ENCODE data around the gene MIA2.
A peak's percentile ranks its signal among the peaks of the same experiment; 100 is the strongest.
"Not testable (repeated sequence)": the region's sequence is repeated elsewhere in the genome, so short reads cannot be mapped to it uniquely, and the experiment has no call there.

The MIA2 gene, protein sequence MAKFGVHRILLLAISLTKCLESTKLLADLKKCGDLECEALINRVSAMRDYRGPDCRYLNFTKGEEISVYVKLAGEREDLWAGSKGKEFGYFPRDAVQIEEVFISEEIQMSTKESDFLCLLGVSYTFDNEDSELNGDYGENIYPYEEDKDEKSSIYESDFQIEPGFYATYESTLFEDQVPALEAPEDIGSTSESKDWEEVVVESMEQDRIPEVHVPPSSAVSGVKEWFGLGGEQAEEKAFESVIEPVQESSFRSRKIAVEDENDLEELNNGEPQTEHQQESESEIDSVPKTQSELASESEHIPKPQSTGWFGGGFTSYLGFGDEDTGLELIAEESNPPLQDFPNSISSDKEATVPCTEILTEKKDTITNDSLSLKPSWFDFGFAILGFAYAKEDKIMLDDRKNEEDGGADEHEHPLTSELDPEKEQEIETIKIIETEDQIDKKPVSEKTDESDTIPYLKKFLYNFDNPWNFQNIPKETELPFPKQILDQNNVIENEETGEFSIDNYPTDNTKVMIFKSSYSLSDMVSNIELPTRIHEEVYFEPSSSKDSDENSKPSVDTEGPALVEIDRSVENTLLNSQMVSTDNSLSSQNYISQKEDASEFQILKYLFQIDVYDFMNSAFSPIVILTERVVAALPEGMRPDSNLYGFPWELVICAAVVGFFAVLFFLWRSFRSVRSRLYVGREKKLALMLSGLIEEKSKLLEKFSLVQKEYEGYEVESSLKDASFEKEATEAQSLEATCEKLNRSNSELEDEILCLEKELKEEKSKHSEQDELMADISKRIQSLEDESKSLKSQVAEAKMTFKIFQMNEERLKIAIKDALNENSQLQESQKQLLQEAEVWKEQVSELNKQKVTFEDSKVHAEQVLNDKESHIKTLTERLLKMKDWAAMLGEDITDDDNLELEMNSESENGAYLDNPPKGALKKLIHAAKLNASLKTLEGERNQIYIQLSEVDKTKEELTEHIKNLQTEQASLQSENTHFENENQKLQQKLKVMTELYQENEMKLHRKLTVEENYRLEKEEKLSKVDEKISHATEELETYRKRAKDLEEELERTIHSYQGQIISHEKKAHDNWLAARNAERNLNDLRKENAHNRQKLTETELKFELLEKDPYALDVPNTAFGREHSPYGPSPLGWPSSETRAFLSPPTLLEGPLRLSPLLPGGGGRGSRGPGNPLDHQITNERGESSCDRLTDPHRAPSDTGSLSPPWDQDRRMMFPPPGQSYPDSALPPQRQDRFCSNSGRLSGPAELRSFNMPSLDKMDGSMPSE (N-terminal part only)

DNA sequence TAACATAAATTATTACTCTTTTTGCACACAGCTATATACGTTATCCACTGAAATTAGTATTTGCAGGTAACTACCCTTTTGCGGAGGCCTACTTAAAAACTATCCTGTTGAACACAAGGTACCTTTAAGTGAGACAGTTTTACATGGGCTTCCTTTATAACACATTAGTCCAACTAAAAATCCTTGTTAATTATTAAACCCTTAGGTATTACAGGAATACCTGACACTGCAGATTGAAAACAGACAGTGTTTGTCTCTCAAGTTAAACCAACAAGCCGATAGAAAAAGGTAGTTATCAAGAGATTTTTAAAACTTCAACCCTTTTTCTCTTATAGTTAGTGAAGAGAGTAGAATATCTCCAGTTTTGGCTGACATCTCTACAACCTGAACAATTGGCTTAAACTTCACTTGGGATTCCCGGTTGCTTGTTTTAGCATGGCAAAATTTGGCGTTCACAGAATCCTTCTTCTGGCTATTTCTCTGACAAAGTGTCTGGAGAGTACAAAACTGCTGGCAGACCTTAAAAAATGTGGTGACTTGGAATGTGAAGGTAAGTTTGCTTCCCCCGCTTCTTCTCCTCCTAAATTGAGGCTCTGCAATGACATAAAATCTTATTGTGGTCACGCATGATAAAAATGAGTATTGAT lies at the start of gene MIA2:
TSS of gene MIA2 (plus strand) at position 236 of the 647 bp plus-strand sequence. CDS start at position 436, 200 bp downstream.
- no peak for DNase-seq (ENCODE audit: low read depth)

DNA sequence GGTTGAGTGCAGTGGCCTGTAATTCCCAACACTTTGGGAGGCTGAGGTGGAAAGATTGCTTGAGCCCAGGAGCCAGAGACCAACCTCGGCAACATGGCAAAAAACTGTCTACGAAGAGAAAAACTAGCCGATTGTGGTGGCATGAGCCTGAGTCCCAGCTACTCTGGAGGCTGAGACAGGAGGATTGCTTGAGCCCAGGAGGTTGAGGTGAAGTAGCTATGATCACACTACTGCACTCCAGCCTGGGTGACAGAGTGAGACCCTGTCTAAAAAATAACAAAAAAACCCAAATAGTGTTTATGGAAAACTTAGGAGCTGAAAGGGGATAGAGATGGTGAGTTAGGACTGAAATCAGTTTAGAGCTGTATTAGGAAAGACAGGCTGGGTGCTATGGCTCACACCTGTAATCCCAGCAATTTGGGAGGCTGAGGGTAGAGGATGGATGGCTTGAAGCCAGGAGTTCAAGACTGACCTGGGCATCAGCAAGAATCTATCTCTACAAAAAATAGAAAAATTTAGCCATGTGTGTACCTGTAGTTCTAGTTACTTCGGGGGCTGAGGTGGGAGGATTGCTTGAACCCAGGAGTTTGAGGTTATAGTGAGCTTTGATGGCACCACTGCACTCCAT lies 49.0 kb upstream of the MIA2 start:
- no peak for DNase-seq (ENCODE audit: low read depth)

DNA sequence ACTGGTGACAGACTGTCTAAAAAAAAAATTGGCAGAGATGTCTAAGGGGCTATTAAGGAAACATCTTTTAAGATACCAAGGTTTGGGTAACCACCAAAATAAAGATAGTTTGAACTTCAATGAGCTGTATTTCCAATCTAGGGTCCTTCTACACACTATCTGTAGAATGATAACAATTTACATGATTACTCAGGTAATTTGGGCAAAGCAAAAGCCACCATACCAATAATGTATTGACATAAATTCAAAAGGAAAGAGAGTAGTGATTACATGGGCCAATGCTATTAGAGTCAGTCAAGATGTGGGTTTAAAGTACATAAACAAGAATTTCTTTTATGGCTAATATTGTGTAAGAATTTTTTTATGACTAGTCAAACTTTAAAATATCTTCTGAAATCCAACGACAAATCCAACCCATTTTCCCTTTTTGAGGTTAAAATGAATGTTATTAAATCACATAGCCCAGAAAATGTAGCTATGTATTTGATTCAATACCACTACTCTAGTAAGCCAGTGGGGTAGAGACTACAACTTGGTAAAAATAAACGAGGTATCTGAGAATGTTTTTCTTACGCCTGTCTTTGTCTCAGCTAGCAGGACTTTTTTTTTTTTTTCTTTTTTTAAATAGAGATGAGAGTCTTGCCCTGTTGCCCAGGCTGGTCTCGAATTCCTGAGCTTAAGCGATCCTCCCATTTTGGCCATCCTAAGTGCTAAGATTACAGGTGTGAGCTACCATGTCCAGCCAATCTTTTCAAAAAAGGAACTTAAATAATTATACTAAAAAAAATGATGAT lies 48.3 kb upstream of the MIA2 start:
- no peak for DNase-seq (ENCODE audit: low read depth)

DNA sequence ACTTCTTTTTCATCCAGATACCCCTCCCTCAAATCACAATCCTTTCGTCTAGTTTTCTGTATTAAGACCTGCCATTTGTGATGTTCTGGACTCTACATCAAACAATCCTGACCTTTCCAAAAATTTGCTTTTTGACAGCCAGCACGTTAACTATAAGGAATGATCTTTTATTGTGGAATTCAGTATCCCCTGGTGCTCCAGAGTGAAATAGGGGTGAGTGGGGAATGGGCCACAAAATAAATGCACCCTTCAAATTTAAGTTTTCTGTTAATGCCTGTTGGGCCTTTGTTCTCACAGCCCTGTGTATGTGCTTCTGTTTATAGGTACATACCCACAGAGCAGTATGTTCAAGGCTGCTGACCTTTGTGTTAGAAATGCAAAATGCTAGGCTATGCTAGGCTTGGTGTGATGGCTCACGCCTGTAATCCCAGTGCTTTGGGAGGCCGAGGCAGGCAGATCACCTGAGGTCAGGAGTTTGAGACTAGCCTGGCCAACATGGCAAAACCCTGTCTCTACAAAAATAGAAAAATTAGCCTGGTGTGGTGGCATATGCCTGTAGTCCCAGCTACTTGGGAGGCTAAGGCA lies 46.7 kb upstream of the MIA2 start:
- no peak for DNase-seq (ENCODE audit: low read depth)

DNA sequence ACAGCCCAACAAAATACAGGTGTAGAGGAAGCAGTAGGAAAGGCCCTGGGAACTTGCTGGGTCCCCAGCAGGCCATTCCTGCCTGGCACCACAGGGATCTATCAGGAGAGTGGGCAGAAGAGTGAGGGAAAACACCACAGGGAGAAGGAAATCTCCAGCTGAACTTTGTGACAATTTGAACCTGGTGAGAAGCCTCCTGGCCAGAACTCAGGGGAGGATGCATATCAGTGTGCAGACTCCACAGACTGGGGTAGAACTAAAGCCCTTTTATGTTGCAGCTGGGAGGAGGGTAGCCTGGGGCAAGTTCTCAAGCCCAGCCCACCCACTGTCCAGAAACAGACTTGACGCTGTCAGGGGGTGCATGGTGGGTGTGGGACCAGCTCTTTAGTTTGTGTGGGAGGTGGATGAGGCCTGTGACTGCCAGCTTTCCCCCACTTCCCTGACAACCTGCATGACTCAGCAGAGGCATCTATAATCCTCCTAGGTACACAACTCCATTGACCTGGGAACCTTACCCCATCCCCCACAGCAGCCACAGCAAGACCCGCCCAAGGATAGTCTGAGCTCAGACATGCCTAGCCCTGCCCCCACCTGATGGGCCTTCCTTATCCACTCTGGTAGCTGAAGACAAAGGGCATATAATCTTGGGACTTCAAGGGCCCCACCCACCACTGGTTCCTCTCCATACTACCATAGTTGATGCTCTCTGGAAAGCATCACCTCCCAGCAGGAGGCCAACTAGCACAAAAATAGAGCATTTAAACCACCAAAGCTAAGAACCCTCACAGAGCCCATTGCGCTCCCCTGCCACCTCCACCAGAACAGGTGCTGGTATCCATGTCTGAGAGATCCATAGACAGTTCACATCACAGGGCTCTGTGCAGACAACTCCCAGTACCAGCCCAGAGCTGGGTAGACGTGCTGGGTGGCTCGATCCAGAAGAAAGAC lies 29.8 kb upstream of the MIA2 start:
- no peak for DNase-seq (ENCODE audit: low read depth)

DNA sequence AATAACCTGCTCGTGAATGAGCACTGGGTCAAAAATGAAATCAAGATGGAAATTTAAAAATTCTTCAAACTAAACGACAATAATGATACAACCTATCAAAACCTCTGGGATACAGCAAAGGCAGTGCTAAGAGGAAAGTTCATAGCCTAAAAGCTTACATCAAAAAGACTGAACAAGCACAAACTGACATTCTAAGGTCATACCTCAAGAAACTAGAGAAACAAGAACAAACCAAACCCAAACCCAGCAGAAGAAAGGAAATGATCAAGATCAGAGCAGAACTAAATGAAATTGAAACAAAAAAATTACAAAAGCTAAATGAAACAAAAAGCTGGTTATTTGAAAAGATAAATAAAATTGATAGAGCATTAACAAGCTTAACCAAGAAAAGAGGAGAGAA lies 26.3 kb upstream of the MIA2 start:
- not testable (repeated sequence) for DNase-seq (ENCODE audit: low read depth)

DNA sequence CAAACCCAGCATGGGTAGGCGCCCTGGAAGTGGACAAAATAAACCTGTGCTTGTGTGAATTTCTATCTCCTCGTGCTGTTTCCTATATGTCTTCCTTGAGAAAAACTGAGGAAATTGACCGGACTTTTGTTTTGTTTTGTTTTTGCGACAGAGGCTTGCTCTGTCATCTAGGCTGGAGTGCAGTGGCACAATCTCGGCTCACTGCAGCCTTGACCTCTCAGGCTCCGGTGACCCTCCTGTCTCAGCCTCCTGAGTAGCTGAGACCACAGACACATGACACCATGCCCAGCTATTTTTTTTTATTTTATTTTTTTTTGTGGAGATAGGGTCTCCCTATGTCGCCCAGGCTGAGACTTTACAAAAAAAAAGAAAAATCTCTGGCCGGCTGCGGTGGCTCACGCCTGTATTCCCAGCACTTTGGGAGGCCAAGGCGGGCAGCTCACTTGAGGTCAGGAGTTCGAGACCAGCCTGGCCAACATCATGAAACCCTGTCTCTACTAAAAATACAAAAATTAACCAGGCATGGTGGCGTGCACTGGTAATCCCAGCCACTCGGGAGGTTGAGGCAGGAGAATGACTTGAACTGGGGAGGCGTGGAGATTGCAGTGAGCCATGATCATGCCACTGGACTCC lies 22.5 kb upstream of the MIA2 start:
- DNase-seq (ENCODE audit: low read depth) = no peak

DNA sequence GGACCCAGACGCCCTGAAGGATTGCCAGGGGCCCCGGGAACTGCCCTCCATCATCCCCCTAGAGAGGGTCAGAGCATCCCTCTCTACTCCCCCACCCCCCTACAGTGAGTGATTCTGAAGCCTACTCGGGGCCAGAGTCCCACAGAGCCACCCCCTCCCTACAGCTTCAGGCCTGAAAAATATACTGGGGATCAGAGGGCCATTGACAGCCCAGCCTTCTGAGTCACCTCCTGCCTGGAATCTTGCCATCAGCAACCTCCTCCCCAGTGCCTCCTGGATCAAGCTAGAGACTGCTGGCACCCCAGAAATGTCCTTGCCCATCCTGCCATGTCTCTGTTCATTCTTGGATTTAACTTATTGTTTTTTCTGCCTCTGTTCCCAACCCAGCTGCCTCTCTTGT lies 21.7 kb upstream of the MIA2 start:
- DNase-seq (ENCODE audit: low read depth) = no peak

DNA sequence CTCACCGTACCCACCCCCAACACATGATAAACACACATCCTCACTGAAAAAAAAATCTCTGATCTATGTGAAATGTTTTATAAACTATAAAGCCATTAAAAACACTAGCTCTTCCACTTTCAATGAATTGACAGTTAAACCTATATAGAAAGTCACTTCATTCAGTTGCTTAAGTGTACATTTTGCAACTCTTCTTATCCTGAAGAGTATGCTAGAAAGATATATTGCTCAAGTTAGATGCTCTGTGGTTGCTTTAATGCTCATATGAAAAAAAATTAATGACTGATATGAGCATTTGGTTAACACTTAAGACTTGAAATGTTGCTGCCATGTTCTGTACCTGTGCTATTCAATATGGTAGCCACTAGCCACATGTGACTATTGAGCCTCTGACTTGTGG lies 21.0 kb upstream of the MIA2 start:
- DNase-seq (ENCODE audit: low read depth) = no peak

DNA sequence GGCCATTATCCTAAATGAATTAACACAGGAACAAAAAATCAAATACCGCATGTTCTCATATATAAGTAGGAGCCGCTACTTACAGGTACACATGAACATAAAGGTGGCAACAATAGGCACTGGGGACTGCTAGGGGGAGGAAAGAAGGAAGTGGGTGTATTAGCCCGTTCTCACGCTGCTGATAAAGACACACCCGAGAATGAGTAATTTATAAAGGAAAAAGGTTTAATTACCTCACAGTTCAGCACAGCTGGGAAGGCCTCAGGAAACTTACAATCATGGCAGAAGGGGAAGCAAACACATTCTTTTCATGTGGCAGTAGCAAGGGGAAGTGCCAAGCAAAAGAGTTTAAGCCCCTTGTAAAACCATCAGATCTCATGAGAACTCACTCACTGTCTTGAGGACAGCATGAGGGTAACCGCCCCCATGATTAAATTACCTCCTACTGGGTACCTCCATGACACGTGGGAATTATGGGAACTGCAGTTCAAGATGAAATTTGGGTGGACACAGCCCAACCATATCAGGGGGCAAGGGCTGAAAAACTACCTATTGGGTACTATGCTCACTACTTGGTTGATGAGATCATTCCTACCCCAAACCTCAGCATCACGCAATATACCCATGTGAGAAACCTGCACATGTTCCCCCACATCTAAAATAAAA lies 16.4 kb upstream of the MIA2 start:
- DNase-seq (ENCODE audit: low read depth) = no peak

DNA sequence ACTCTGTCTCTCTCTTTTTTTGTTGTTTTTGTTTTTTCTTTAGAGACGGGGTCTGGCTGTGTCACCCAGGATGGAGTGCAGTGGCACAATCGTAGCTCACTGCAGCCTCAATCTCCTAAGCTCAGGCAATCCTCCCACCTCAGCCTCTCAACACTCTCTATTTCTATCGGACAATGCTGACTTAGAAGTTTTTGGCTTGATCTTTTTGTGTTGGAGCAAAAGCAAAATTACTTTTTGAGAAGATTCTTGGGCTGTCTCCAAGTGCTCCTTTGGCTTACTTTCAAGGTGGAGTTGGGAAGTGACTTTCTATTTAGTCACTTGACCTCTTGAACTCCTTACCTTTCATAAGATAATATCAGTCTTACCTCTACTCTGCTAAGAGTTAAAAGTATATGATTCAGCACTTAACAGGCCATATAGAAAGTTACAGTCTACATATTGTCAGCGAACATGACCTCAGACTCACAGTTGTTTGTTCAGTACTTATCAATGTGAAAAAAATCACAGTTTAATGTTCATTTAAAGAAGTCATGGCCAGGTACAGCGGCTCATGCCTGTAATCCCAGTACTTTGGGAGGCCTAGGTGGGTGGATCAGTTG lies 15.4 kb upstream of the MIA2 start:
- no peak for DNase-seq (ENCODE audit: low read depth)

DNA sequence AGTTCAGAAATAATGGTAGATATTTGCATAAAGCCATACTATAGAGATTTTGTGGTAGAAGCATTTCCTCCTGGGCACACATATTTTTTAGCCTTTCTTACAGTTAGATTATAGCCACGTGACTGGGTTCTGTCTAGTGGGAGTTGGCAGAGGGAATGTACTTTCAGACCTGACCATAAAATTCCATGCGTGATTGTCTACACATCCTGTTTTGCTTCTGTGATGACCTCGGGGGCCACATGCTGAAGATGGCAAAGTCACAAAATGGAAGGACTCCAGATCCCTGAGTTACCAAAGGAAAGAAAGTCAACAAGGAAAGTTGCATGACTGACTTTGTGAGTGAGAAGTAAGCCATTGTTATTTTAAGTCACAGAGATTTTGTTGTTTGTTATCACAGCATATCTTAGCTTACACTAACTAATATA lies 14.6 kb upstream of the MIA2 start:
- no peak for DNase-seq (ENCODE audit: low read depth)

DNA sequence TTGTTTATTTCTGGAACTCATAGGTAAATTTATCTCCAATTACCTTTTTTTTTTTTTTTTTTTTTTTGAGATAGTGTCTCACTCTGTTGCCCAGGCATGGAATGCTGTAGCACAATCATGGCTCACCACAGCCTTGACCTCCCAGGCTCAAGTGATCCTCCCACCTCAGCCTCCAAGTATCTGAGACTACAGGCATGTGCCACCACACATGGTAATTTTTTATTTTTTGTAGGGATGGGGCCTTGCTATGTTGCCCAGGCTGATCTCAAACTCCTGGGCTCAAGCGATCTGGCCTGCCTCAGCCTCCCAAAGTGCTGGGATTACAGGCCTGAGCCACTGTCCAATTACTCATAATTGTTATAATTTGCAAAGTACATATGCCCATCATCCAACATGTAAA lies 13.2 kb upstream of the MIA2 start:
- not testable (repeated sequence) for DNase-seq (ENCODE audit: low read depth)

DNA sequence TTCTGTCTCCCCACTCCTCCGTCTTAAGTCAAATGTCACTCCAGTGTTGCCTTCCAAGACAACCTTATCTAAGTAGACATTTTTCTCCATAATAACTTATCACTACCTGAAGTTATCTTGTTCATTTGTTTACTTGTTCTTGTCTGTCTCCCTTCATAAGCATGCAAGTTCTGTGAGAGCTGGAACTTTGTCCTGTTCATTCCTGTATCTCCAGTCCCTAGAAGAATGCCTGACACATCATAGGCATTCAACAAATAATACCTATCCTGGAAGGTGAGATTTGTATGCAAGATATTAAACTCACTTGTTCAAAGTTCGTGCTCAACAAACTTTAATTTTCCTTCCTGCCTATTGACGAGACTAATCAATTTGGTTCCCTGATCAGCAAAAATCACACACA lies 5.7 kb upstream of the MIA2 start:
- DNase-seq (ENCODE audit: low read depth) = no peak

DNA sequence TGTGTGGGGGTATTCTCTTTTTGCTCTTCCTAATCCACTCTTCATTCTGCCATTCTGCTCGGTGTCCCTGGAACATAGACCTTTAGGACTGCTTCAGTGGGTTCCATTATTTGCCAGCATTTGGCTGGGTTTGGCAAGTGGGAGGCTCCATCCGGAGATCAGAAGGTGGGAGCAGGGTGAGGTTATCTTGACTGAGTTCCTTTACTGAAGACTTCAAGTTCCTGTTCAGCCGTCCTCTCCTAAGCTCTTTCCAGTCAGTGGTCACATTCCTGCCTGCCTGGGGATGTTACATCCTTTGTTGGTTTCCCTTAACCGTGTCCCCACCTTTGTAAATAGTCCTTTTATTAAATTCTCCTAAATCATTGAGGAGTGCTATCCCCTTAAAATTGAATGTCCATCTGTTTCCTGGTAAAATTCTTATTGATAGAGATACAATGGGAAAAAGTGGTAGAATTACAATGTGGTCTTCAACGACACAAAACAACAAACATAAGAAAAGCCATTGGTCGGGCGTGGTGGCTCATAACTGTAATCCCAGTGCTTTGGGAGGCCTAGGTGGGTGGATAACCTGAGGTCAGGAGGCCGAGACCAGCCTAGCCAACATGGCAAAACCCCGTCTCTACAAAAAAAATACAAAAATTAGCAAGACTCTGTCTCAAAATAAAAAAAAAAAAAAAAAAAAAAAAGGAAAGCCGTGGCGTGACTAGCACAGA lies 5.0 kb upstream of the MIA2 start:
- no peak for DNase-seq (ENCODE audit: low read depth)

DNA sequence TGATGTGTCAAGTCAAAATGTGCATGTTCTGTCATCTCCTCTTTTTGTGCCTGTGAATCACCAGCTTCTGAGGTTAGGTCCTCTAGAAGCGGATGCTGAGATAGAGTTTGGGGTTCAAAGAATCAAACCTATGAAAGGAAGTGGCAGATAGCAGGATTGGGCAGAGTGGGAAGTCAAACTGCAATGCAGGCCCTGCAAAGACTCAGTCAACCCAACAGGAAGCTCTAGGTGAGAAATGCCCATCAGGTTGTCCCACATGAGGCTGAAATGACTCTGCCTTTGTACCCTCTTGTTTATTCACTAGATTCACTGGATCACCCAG lies 4.5 kb upstream of the MIA2 start:
- DNase-seq (ENCODE audit: low read depth) = peak; percentile 21

DNA sequence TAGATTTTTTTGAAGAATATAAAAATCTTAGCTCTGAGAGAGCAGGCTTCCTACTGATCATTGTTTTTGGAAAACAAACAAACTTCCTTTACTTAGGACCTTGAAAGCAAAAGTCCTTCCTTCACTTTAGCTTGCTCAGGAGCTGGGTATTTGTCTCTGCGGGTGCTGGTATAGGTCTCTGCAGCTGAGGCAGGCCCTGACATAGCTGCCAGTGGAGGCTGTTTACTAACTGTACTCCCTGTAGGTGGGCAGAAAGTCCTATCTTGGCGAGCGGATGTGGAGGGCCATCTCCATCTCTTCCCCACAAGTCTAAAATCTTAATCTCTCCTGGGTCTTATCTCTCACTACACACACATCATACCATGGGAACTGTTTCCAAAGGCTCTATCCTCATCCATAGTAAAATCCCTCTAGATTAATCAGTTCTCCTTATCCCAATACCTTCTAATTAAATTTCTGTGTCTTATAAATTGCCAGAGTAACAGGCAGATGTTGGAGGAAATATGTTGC lies 4.1 kb upstream of the MIA2 start:
- no peak for DNase-seq (ENCODE audit: low read depth)

Data from activated T-helper 9 cell treated with anti-CD3 and anti-CD28 coated beads, Interleukin-2, amount 50 U/mL, for 16 hours (primary cell).